ENCODE data around the gene CPAMD8.

DNA sequence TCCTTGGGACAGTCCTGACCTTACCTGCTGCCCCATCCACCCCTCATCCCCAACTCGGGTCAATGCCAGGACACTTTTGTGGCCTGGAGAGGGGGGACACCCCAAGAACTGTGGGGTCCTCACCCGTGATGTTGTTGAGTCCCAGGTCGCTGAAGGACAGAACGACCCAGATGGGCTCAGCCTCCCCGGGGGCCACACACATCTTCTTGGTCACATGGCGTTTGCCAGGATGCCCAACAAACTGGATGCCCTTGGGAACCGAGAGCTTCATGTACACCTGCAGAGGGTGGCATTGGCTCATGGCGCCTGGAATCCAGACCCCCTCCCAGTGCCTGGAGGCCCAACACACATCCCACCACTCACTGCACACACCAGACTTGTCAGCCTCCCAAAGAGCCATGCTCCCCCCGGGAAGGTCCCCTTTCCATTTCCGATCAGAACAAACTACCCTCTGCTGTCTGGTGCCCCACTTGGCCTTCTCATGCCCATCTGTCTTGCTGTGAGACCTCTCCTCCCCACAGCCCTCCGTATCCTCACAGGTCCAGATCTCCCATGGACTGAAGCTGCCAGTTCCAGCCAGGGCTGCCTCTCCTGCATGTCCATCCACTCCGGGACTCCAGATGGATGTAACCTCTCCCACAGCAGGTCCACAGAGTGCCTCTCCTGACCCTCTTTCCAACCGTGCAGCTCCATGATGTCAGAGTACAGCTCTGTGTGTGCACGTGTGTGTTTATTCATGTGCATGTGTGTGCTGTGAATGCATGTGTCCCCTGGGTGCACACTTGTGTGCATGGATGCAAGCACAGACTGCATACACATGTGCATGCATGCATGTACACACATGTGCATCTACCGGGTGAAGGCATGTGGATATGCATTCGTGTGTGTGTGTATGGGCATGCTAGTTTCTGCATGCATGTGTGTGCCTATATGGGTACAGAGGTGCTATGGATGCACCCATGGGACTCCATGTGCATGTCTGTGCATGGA lies 79.4 kb downstream of the CPAMD8 start:
- TF ChIP-seq, protein P1, sequence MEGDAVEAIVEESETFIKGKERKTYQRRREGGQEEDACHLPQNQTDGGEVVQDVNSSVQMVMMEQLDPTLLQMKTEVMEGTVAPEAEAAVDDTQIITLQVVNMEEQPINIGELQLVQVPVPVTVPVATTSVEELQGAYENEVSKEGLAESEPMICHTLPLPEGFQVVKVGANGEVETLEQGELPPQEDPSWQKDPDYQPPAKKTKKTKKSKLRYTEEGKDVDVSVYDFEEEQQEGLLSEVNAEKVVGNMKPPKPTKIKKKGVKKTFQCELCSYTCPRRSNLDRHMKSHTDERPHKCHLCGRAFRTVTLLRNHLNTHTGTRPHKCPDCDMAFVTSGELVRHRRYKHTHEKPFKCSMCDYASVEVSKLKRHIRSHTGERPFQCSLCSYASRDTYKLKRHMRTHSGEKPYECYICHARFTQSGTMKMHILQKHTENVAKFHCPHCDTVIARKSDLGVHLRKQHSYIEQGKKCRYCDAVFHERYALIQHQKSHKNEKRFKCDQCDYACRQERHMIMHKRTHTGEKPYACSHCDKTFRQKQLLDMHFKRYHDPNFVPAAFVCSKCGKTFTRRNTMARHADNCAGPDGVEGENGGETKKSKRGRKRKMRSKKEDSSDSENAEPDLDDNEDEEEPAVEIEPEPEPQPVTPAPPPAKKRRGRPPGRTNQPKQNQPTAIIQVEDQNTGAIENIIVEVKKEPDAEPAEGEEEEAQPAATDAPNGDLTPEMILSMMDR (IDR thresholded peaks at IDR 0.05) = no peak
- no peak for TF ChIP-seq POLR2A (IDR thresholded peaks at IDR 0.05)
- TF ChIP-seq EP300 (IDR thresholded peaks at IDR 0.05) = no peak

Data from suprapubic skin (tissue), 3 donors.